Osteocyte (in vitro differentiated cells): ENCODE data around the gene MSN. TPM values are rescaled to one million over a fixed set of nuclear protein-coding genes. Genes with fewer than 3 reads are reported as not detected.

ENCODE experiments used
- DNase-seq: peaks from one replicate; pipeline ENCODE4 v3.0.0; 2021; ENCODE audit warnings: mixed read lengths; ENCODE audit not compliant: unreplicated experiment; ENCODE audit errors: extremely low spot score
- H3K27ac Mint-ChIP-seq: one replicate; pipeline ENCODE4 v1.8.0; 2021; ENCODE audit warnings: mild to moderate bottlenecking, mixed read lengths; ENCODE audit not compliant: unreplicated experiment
- H3K27me3 Mint-ChIP-seq: one replicate; pipeline ENCODE4 v1.8.0; 2021; ENCODE audit warnings: mixed read lengths; ENCODE audit not compliant: unreplicated experiment
- H3K36me3 Mint-ChIP-seq: one replicate; pipeline ENCODE4 v1.8.0; 2021; ENCODE audit warnings: mixed read lengths; ENCODE audit not compliant: unreplicated experiment
- H3K4me1 Mint-ChIP-seq: one replicate; pipeline ENCODE4 v1.8.0; 2021; ENCODE audit warnings: mixed read lengths; ENCODE audit not compliant: unreplicated experiment
- H3K4me3 Mint-ChIP-seq: one replicate; pipeline ENCODE4 v1.8.0; 2021; ENCODE audit warnings: mild to moderate bottlenecking, moderate library complexity, mixed read lengths; ENCODE audit not compliant: unreplicated experiment
- H3K9me3 Mint-ChIP-seq: one replicate; pipeline ENCODE4 v1.8.0; 2021; ENCODE audit warnings: mixed read lengths; ENCODE audit not compliant: unreplicated experiment
- CTCF ChIP-seq: fragments of 200-600 bp; sonication (generic); IDR thresholded peaks from 2 replicates; pipeline ENCODE4 v1.5.0; 2021; ENCODE audit warnings: antibody characterized with exemption, mild to moderate bottlenecking, moderate library complexity
- total RNA-seq: library from RNA; stranded (reverse); gene quantifications from 2 replicates; pipeline ENCODE4 v1.2.1, GENCODE V29; 2021

The MSN gene
- total RNA-seq, 1 donor from 2014 or later: 236 TPM

- no peak for TF ChIP-seq CTCF
- peaks cover 34% of the 10 kb centered on the region for H3K4me1 Mint-ChIP-seq
- DNase-seq: no peak
- H3K27ac Mint-ChIP-seq: no peak overlapping the region
- H3K9me3 Mint-ChIP-seq: peaks cover 8% of the 10 kb centered on the region
- no peak overlapping the region for H3K4me3 Mint-ChIP-seq
- no peaks in the 10 kb centered on the region for H3K27me3 Mint-ChIP-seq
- no peaks in the 10 kb centered on the region for H3K36me3 Mint-ChIP-seq
These were observed 21.9 kb downstream of the MSN start for GRCh38 chrX:65689377-65689776.

GRCh38 chrX:65690057-65690855, 22.8 kb downstream of the MSN start:
- Mint-ChIP-seq H3K4me1 (peaks cover 40% of the 10 kb centered on the region), H3K27me3 (no peaks in the 10 kb centered on the region), H3K27ac (no peak overlapping the region), H3K36me3 (no peaks in the 10 kb centered on the region), H3K9me3 (peaks cover 8% of the 10 kb centered on the region), H3K4me3 (no peak overlapping the region)
- TF ChIP-seq CTCF: no peak
- no peak for DNase-seq

DNA sequence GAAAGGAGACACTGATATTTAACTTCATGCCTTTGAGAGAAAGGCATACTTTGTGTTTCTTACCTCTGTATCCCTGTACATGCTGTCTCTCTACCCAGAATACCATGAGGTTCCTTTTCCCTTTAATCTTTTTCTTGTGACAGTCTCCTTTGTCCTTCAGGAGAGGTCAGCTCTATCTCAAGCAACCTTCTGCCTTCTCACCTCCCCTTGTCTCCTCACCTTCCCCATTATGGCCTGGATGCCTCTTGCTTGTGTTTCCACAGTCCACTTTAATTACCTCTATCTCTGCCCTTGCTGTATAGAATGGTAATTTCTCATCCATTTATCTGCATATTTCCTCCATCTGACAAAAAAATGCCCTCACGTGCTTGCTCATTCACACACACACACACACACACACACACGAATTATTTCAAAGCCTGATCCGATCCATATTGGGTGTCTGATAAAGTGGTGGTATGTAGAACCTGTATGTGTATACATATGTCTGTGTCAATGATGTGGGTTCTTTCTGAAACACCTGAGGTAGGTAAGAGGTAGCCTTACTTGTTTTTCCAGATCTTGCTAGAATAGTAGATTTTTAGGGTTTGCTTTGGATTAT, 28.5 kb downstream of the MSN start:
- TF ChIP-seq CTCF: no peak
- peak overlapping the region; percentile 54 for H3K27ac Mint-ChIP-seq
- no peaks in the 10 kb centered on the region for H3K27me3 Mint-ChIP-seq
- peaks cover 17% of the 10 kb centered on the region for H3K9me3 Mint-ChIP-seq
- H3K4me3 Mint-ChIP-seq: no peak overlapping the region
- no peak for DNase-seq
- no peaks in the 10 kb centered on the region for H3K36me3 Mint-ChIP-seq
- peaks cover 50% of the 10 kb centered on the region for H3K4me1 Mint-ChIP-seq

- DNase-seq: no peak
- Mint-ChIP-seq H3K27ac (peak overlapping the region; percentile 69), H3K4me3 (no peak overlapping the region), H3K4me1 (peaks cover 50% of the 10 kb centered on the region), H3K27me3 (no peaks in the 10 kb centered on the region), H3K36me3 (no peaks in the 10 kb centered on the region), H3K9me3 (peaks cover 17% of the 10 kb centered on the region)
- TF ChIP-seq CTCF: no peak
These were observed 29.2 kb downstream of the MSN start for GRCh38 chrX:65696613-65697012.

- Mint-ChIP-seq H3K4me3 (no peak overlapping the region), H3K36me3 (no peaks in the 10 kb centered on the region), H3K27ac (peak overlapping the region; percentile 69), H3K9me3 (peaks cover 14% of the 10 kb centered on the region), H3K27me3 (no peaks in the 10 kb centered on the region), H3K4me1 (peaks cover 47% of the 10 kb centered on the region)
- no peak for DNase-seq
- TF ChIP-seq CTCF: no peak
These were observed 29.8 kb downstream of the MSN start for GRCh38 chrX:65697211-65697641.
